A375 (cell line): Measurements from ENCODE around the gene RBKS. TPM values are rescaled to one million over a fixed set of nuclear protein-coding genes. Genes with fewer than 3 reads are reported as not detected.

Experiments
- total RNA-seq: library from RNA; depleted of rRNA; stranded (reverse); fragments of >200 nt; shearing (Covaris generic); gene quantifications from 2 replicates; pipeline ENCODE4 v1.2.3, GENCODE V29; 2014; rRNA removed

RBKS gene
- total RNA-seq, result 1.2 TPM in 2 replicates

GRCh38 chr2:27890146-27890923 is at the start of gene RBKS, which contains the start of gene BABAM2:
Gene RBKS, minus strand, starts transcription at chr2:27890387. Its CDS starts 42 bp downstream, at chr2:27890345.
Gene BABAM2, plus strand, starts transcription at chr2:27890729. Its CDS starts 3,828 bp downstream, at chr2:27894557.

GRCh38 chr2:27771548-27772335 is 118.4 kb downstream of the RBKS start, which contains the start of gene MRPL33:
Gene MRPL33, plus strand, starts transcription at chr2:27771719. Its CDS starts 59 bp downstream, at chr2:27771778.

Other genes starting within 250 kb of the RBKS start
- gene SUPT7L, start 226.8 kb downstream of the RBKS start, total RNA-seq, result 20.2 and 21.6 TPM in 2 replicates
- 33.5 and 36.7 TPM in 2 replicates for gene SLC4A1AP, start 226.5 kb downstream of the RBKS start, total RNA-seq
- 186 and 251 TPM in 2 replicates for gene MRPL33, start 118.7 kb downstream of the RBKS start, total RNA-seq
- 22.6 and 28.6 TPM in 2 replicates for gene BABAM2, start 342 bp upstream of the RBKS start, total RNA-seq